ENCODE data around the gene ADAMTS18.

Gene ADAMTS18

DNA sequence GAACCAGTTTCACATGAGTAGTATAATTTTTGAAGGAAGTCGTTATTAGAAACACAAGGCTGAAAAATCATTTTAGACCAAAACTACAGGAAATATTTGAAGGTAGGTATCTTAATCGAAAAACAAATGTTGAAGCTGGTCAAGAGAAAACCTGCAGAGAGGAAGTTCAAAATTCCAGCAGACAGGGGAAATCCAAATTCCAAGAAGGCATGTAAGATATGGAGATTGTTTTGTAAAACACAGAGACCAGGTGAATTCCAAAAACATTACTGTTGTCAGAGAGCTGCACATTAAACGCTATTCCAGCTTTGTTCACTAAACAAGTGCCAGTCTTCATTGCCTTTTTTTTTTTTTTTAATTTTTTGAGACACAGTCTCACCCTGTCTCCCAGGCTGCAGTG, 38.4 kb downstream of the ADAMTS18 start:
- no peak for DNase-seq (ENCODE audit: low spot score)

GRCh38 chr16:77394699-77395098, 40.1 kb downstream of the ADAMTS18 start:
- DNase-seq (ENCODE audit: low spot score) = no peak

DNA sequence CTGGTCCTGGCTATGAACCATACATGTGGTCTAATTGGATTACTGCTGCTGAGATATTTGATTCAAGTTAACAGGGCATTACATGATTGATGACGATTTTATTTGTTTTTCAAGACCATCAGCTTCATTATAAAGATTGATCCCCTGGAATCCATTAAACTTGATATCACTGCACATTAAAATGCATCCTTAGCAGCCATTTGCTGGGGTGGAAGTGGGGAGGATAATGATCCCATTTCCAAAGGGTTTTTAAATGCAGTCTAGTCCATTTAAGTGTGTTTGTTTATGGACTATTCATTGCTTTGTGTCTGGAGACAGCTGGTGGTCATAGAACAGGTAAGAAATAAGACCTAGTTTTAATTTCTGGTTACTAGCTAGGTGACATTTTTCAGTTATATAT, 40.9 kb downstream of the ADAMTS18 start:
- DNase-seq (ENCODE audit: low spot score) = no peak

- no peak for DNase-seq (ENCODE audit: low spot score)
Observed at GRCh38 chr16:77387815-77388209, 47.0 kb downstream of the ADAMTS18 start.

GRCh38 chr16:77386831-77387814, 47.7 kb downstream of the ADAMTS18 start:
- DNase-seq (ENCODE audit: low spot score) = no peak

GRCh38 chr16:77385481-77385880, 49.4 kb downstream of the ADAMTS18 start:
- DNase-seq (ENCODE audit: low spot score) = no peak

GRCh38 chr16:77383606-77384187, 51.1 kb downstream of the ADAMTS18 start:
- peak; percentile 15 for DNase-seq (ENCODE audit: low spot score)

- no peak for DNase-seq (ENCODE audit: low spot score)
Observed at GRCh38 chr16:77376358-77376757, 58.5 kb downstream of the ADAMTS18 start.

DNA sequence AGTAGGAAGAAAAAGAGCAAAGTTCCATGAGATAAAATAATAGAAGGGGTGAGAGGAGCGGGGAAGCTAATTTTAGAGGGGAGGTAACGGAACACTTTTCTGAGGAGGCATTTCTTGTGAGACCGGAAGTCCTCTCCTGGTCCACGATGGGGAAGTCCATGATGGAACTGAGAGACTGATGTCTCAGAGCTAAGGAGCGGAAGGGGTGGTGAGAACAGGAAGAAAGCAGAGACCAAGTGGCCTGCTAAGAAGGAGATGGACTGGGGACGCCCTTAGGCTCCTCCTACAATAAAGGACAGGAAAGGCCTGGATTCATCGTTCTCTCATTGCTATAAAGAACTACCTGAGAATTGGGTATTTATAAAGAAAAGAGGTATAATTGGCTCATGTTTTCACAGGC, 59.4 kb downstream of the ADAMTS18 start:
- no peak for DNase-seq (ENCODE audit: low spot score)

DNA sequence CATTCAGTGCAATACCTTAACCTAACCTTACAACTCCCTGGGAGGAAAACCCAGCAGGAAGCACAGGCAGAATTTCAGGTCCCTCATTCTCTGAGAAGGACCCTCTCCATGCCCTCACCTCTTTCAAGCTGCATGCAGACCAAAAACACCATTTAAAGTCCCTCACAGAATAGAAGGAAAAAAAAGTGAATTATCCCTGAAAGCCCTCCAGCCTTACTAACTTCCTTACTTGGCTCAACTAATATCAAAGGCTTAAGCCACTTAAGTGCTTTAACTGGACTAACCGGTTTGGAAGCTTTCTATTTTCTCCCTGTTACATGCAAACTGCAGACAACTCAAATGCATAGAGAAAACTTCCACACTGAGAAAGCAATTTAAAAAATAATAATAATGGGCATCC, 60.5 kb downstream of the ADAMTS18 start:
- DNase-seq (ENCODE audit: low spot score) = no peak

DNA sequence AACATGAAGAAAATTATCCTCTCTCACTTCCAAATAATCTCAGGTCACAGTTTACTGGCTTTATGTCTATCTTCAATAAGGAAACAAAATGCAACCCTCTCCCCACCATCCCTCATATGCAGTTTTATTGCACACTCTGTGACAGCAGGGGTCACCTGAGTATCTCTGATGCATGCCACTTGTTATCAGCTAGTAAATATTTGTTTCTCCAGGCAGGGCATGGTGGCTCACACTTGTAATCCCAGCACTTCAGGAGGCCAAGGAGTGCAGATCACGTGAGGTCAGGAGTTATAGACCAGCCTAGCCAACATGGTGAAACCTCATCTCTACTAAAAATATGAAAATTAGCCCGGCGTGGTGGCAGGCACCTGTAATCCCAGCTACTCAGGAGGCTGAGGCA, 61.1 kb downstream of the ADAMTS18 start:
- DNase-seq (ENCODE audit: low spot score) = no peak

GRCh38 chr16:77364770-77365169, 70.1 kb downstream of the ADAMTS18 start:
- no peak for DNase-seq (ENCODE audit: low spot score)

DNA sequence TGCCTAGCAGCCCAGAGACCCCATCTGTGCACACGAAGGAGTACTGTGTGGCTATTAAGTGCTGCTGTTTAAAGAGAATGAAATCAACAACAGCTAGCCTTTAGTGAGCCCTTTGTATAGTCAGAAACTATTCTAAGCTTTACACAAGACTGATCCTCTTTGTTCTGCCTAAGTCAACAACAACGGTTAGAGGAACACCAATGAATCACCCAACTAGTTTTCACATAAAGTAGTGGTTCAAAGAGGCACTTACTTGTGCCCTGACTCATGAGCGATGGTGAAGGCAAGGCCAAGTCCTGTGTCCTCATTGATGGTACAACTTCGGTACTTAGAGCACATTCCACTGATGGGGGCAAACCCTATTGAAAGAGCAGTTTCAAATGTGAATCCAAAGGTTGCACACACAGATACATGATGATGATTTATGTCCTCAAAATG, 75.8 kb downstream of the ADAMTS18 start:
- DNase-seq (ENCODE audit: low spot score) = peak; percentile 6

GRCh38 chr16:77353587-77354263, 81.1 kb downstream of the ADAMTS18 start:
- DNase-seq (ENCODE audit: low spot score) = no peak

DNA sequence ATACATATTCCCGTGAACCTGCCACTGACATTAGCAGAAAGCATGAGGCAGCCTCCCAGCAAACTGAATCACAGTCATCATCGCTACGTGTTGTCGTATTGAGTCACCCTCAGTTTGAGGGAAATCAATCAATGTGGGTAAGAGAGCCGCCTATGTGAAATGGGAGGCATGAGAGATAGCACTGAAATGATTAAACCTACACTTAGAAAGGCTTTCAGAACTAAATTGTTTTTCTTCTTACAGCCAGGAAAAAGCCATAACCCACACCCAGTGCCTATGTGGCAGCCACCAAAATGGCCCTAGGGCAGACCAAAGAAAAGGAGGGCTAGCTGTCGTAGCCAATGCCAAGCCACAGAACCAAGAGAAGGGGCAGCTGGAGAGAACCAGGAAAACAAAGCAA, 90.5 kb downstream of the ADAMTS18 start:
- DNase-seq (ENCODE audit: low spot score) = no peak

DNA sequence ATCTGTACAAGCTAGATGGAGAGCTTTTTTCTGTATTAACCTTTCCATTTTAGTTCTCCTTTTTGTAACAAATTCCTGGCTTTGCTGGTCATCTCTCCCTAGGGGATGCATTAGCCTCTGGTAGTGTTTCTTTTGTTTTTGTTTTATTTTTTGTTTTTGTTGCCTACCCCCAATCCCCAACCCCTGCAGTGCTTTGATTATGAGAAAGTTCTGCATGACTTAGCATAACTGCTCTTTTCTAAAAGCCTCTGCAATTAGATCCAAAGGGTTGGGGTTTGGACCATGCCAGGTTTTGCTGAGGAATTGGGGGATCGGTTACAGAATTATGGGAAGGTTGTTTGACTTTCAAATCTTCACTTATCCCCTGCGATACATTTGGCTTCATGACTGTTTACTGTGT, 98.2 kb downstream of the ADAMTS18 start:
- DNase-seq (ENCODE audit: low spot score) = no peak

DNA sequence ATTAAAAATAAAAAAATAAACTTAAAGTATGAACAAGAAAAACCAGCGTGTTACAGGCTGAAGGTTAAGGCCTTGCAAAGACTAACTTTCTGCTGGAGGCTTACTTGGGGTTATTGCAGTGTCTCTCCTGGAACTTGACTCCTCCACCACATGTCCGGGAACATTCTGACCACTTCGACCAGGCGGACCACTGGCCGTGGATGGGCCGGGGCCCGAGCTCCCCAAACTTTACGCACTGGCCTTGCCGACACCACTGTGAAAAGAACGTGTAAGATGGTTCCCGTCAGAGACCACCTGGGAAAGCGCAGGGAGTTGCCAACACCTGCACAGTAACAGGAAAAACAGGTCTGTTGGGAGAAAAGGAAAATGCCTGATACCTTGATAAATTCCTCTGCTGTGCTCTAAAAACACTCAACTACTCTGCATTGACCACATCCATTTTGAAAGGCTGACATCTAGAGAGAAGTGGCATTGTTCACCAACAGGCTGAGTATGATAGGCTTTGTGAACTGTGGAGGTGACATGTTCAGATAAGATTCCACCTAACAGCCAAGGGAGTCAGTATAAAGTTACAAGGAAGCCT, 99.1 kb downstream of the ADAMTS18 start:
- DNase-seq (ENCODE audit: low spot score) = no peak

- no peak for DNase-seq (ENCODE audit: low spot score)
Observed at GRCh38 chr16:77332792-77333191, 102.0 kb downstream of the ADAMTS18 start.

- no peak for DNase-seq (ENCODE audit: low spot score)
Observed at GRCh38 chr16:77331802-77332586, 102.8 kb downstream of the ADAMTS18 start.

- DNase-seq (ENCODE audit: low spot score) = no peak
Observed at GRCh38 chr16:77331043-77331442, 103.8 kb downstream of the ADAMTS18 start.

DNA sequence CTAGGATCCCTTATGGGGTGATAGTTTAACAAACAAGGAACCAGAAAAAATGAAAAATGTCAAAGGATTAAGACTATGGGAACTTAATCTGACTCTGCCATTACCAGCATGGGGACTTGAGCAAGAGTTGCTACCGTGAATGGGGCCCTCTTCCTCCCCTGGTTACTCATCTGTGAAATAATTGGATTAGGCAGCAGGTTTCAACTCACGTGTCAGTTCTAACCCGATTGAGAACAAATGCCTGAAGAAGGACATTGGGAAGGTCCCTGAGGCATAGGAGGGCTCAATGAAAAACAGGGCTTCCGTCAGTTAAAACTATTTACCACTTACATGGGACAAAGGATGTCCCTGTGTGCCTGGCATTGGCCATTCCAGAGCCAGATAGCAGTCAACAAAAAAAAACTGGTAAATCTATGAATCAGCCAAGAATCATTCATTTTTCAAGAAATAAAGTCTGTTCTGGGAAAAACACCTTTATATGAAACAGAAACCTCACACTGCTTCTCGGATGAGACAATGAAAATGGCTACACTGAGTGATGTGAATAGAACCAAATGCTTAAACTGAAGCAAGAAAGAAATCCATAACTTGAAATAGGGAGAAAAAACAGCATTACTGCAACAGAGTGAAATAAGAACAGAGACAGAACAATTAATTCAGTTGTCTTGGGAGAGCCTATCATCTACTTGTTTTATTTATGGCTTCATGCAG, 104.3 kb downstream of the ADAMTS18 start:
- DNase-seq (ENCODE audit: low spot score) = no peak
